ENCODE results near the gene NUP214. TPM values are rescaled to one million over a fixed set of nuclear protein-coding genes. Genes with fewer than 3 reads are reported as not detected.

The NUP214 gene
- total RNA-seq, 1 experiment from 2014 or later, result 64.2 TPM

DNA sequence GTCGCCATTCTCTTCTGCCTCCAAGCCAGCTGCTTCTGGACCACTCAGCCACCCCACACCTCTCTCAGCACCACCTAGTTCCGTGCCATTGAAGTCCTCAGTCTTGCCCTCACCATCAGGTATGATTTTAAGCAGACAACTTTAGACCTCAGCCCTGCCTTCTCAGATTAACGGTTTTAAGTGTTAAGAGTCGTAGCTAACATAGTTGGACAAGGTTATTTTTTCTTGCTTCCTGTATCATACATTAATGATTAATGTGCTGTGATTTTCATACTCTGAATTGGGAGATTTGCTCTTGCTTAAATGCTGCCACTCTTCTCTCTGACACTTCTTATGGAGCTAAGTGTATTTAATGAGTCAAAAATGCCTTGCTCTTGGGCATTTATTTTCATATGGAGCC lies 20.8 kb downstream of the NUP214 start:
- H3K9me3 ChIP-seq (ENCODE audit: low read depth, low read length, poor library complexity, severe bottlenecking), result no peaks in the 10 kb centered on the region
- no peaks in the 10 kb centered on the region for H3K27me3 ChIP-seq (replicated peaks; ENCODE audit: insufficient read depth, low read depth, low read length, poor library complexity)
- no peak for TF ChIP-seq EZH2 (IDR thresholded peaks at IDR 0.05; ENCODE audit: borderline replicate concordance, low read depth, low read length, poor library complexity, severe bottlenecking)
- TF ChIP-seq, protein P1, sequence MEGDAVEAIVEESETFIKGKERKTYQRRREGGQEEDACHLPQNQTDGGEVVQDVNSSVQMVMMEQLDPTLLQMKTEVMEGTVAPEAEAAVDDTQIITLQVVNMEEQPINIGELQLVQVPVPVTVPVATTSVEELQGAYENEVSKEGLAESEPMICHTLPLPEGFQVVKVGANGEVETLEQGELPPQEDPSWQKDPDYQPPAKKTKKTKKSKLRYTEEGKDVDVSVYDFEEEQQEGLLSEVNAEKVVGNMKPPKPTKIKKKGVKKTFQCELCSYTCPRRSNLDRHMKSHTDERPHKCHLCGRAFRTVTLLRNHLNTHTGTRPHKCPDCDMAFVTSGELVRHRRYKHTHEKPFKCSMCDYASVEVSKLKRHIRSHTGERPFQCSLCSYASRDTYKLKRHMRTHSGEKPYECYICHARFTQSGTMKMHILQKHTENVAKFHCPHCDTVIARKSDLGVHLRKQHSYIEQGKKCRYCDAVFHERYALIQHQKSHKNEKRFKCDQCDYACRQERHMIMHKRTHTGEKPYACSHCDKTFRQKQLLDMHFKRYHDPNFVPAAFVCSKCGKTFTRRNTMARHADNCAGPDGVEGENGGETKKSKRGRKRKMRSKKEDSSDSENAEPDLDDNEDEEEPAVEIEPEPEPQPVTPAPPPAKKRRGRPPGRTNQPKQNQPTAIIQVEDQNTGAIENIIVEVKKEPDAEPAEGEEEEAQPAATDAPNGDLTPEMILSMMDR (conservative IDR thresholded peaks at IDR 0.05; ENCODE audit: low read depth, low read length), result no peak
- intact Hi-C loops (cut with micrococcal nuclease; ENCODE audit: unreplicated experiment), result no loop called here
- H3K36me3 ChIP-seq (ENCODE audit: insufficient read depth, low read length, poor library complexity, severe bottlenecking), result peaks cover 93% of the 10 kb centered on the region
- H3K27ac ChIP-seq (ENCODE audit: low read depth, low read length, poor library complexity, severe bottlenecking), result no peak overlapping the region
- no peak overlapping the region for H3K4me3 ChIP-seq (ENCODE audit: low read depth, low read length, poor library complexity, severe bottlenecking)
- POLR2A ChIA-PET (ENCODE audit: low non-redundant PET), result no interaction called here
- DNase-seq (ENCODE audit: low spot score), result no peak
- no peaks in the 10 kb centered on the region for H3K4me1 ChIP-seq (ENCODE audit: insufficient read depth, low read length, poor library complexity, severe bottlenecking)
- no TSS peak for BruUV-seq (replicated peaks)
- CTCF ChIA-PET, result no interaction called here

DNA sequence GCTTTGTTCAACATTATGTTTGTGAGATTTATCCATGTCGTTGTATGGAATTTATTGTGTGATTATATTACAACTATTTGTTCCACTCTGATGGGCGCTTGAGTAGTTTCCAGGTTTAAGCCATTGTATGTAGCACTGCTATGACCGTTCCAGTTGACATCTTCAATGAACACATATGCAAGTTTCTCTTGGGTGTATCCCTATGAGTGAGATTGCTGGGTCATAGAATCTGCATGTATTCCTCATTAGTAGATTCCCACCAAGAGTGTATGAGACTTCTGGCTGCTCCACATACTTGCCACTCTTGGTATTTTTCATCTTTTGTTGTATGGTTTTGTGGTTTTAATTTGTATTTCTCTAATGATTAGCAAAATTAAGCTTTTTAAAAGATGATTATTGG lies 22.9 kb downstream of the NUP214 start:
- TF ChIP-seq, protein P1 (conservative IDR thresholded peaks at IDR 0.05; ENCODE audit: low read depth, low read length), result no peak
- TF ChIP-seq EZH2 (IDR thresholded peaks at IDR 0.05; ENCODE audit: borderline replicate concordance, low read depth, low read length, poor library complexity, severe bottlenecking), result no peak
- no peaks in the 10 kb centered on the region for H3K9me3 ChIP-seq (ENCODE audit: low read depth, low read length, poor library complexity, severe bottlenecking)
- ChIA-PET CTCF (no interaction called here), POLR2A (ENCODE audit: low non-redundant PET) (no interaction called here)
- H3K27ac ChIP-seq (ENCODE audit: low read depth, low read length, poor library complexity, severe bottlenecking), result no peak overlapping the region
- H3K4me1 ChIP-seq (ENCODE audit: insufficient read depth, low read length, poor library complexity, severe bottlenecking), result no peaks in the 10 kb centered on the region
- H3K36me3 ChIP-seq (ENCODE audit: insufficient read depth, low read length, poor library complexity, severe bottlenecking), result peaks cover 92% of the 10 kb centered on the region
- BruUV-seq (replicated peaks), result no TSS peak
- no peak for DNase-seq (ENCODE audit: low spot score)
- intact Hi-C loops (cut with micrococcal nuclease; ENCODE audit: unreplicated experiment), result no loop called here
- no peak overlapping the region for H3K4me3 ChIP-seq (ENCODE audit: low read depth, low read length, poor library complexity, severe bottlenecking)
- H3K27me3 ChIP-seq (replicated peaks; ENCODE audit: insufficient read depth, low read depth, low read length, poor library complexity), result no peaks in the 10 kb centered on the region

DNA sequence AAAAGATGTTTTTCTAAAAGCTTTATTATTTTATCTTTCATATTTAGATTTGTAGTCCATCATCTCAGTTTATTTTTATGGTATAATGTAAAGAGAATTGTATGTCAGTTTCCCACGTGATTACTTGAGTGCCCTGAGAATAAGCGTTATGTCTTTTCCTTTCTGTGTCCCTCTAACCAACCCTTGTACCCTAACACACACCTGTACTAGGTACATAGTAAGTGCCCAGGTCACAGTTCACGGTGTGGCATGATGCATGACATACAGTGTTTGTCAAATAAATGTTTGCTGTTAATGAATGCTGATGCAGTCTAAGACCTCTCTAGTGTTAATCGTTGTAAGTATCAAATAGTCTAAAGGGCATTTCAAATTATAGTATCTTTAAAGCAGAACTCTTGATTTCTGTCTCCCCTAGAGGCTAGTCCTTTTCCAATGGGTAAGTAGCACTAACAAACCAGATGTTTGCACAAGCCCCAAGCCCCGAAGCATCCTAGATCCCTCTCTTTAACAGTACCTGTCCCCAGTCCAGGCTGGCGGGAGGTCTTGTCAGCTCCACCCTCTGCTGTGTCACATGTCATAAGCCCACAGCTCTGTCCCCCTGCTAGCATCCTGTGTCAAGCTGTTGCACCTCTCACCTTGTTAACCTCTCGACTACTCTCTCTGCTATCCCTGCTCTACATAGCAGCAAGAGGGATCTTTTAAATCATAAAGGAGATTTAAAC lies 23.7 kb downstream of the NUP214 start:
- BruUV-seq (replicated peaks), result no TSS peak
- no peak for DNase-seq (ENCODE audit: low spot score)
- no peak overlapping the region for H3K27ac ChIP-seq (ENCODE audit: low read depth, low read length, poor library complexity, severe bottlenecking)
- no peaks in the 10 kb centered on the region for H3K4me1 ChIP-seq (ENCODE audit: insufficient read depth, low read length, poor library complexity, severe bottlenecking)
- no peaks in the 10 kb centered on the region for H3K9me3 ChIP-seq (ENCODE audit: low read depth, low read length, poor library complexity, severe bottlenecking)
- intact Hi-C loops (cut with micrococcal nuclease; ENCODE audit: unreplicated experiment), result no loop called here
- POLR2A ChIA-PET (ENCODE audit: low non-redundant PET), result no interaction called here
- no peak overlapping the region for H3K4me3 ChIP-seq (ENCODE audit: low read depth, low read length, poor library complexity, severe bottlenecking)
- no peaks in the 10 kb centered on the region for H3K27me3 ChIP-seq (replicated peaks; ENCODE audit: insufficient read depth, low read depth, low read length, poor library complexity)
- CTCF ChIA-PET, result no interaction called here
- H3K36me3 ChIP-seq (ENCODE audit: insufficient read depth, low read length, poor library complexity, severe bottlenecking), result peaks cover 95% of the 10 kb centered on the region
- TF ChIP-seq, protein P1 (conservative IDR thresholded peaks at IDR 0.05; ENCODE audit: low read depth, low read length), result no peak
